GM10248 (cell line): ENCODE measurements around the gene CRTAC1.

Experiments
- CTCF ChIA-PET: fragments of 300-600 bp; sonication (Branson Sonifier 250); formaldehyde crosslinking; extraction: SDS; loops from one replicate; lab custom pipeline; 2021; ENCODE audit warnings: antibody characterized with exemption; lab: Yijun Ruan, JAX
- POLR2A ChIA-PET: fragments of 350-650 bp; sonication (Branson Sonifier 250); formaldehyde crosslinking; extraction: SDS; loops from one replicate; lab custom pipeline; 2020; ENCODE audit warnings: antibody characterized with exemption; lab: Yijun Ruan, JAX
- DNase-seq: peaks from one replicate; pipeline ENCODE4 v3.0.0; 2012; ENCODE audit errors: extremely low spot score
- CTCF ChIP-seq: IDR thresholded peaks from 2 replicates; pipeline ENCODE4 v1.5.1; 2012; ENCODE audit warnings: mild to moderate bottlenecking, low read depth; ENCODE audit errors: extremely low read depth, missing control alignments, control extremely low read depth

CRTAC1 gene

GRCh38 chr10:97926055-97926454 lies 104.4 kb downstream of the CRTAC1 start:
- CTCF ChIA-PET: interaction anchor here (1.7 to 2.2 kb wide), 2 partner anchors 11 to 102 kb away, joined by 5 to 11 read pairs; no protein-coding TSS in a partner anchor

GRCh38 chr10:97925308-97925938 lies 105.0 kb downstream of the CRTAC1 start:
- ChIA-PET CTCF (interaction anchor here (1.7 kb wide), 1 partner anchor 103 kb away, joined by 5 read pairs; no protein-coding TSS in a partner anchor), POLR2A (no interaction called here)
- no peak for DNase-seq
- TF ChIP-seq CTCF: no peak

More at GRCh38 chr10:97926055-97926454, 104.4 kb downstream of the CRTAC1 start:
- POLR2A ChIA-PET: no interaction called here
- DNase-seq: no peak
- TF ChIP-seq CTCF: no peak

DNA sequence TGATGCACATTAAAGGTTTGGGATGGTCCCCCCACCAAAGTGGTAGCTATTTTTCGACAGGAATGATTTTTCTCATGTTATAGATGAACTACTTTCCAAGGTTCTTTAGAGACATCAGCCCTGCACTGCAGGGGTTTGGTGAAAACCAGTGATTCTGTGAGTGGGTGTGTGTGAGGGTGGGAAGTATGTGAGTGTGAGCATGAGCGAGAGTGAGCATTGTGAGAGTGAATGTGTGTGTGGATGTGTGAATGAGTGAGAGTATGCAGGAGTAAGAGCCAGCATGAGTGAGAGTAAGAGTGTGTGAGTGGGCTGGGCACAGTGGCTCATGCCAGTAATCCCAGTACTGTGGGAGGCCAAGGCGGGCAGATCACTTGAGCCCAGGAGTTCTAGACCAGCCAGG lies 105.7 kb downstream of the CRTAC1 start:
- ChIA-PET CTCF (interaction anchor here (1.6 to 2.4 kb wide), 2 partner anchors 9 to 117 kb away, joined by 7 to 8 read pairs; no protein-coding TSS in a partner anchor), POLR2A (no interaction called here)
- TF ChIP-seq CTCF: no peak
- DNase-seq: no peak

DNA sequence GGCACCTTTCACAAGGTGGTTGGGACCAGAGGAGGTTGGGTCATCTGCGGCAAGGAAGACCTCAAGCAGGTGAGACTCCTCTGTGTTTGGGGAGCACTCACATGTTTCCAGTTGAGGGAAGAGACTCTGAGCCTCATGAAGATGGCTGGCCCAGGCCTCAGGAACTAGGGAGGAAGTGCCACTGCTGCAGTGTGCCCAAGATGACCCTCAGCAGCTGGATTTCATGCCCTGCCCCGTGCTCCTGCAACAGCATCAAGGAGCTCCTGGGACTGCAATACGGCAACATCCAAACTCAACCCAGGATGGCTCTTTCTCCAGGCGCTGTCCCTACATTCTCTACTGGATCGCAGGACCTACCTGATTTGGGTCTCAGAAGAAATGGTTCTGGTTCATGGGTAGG lies 106.9 kb downstream of the CRTAC1 start:
- CTCF ChIA-PET: interaction anchor here (1.6 to 2.4 kb wide), 2 partner anchors 8 to 118 kb away, joined by 7 to 8 read pairs; no protein-coding TSS in a partner anchor
- POLR2A ChIA-PET: no interaction called here
- no peak for DNase-seq
- TF ChIP-seq CTCF: no peak

DNA sequence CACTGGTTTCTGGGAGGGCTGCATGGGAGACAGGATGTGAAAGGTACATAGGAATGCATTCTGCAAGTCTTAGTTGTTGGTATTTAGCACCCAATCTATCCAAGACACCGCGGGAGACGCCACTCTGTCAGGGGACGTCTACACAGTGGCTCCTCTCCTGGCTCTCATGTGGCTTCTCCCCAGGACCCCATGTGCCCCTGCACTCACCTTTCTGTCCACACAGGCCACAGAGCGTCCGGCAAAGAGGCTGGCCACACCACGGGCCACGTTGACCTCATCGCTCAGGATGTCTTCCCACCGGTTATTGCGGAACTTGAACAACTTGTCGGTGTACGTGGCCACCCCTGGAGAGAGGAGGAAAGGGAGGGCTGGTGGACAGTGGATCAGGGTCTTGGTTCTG lies 107.4 kb downstream of the CRTAC1 start:
- no peak for TF ChIP-seq CTCF
- CTCF ChIA-PET: interaction anchor here (1.2 to 2.4 kb wide), 2 partner anchors 118 to 122 kb away, joined by 7 to 8 read pairs; no protein-coding TSS in a partner anchor
- POLR2A ChIA-PET: no interaction called here
- DNase-seq: no peak

- ChIA-PET CTCF (interaction anchor here (1.2 to 2.4 kb wide), 4 partner anchors 11 to 123 kb away, joined by 4 to 8 read pairs (median 8); no protein-coding TSS in a partner anchor), POLR2A (no interaction called here)
- no peak for TF ChIP-seq CTCF
- no peak for DNase-seq
Measured at GRCh38 chr10:97922022-97922758, 108.2 kb downstream of the CRTAC1 start.
